ENCODE measurements around the gene NKD2.
"Not testable (repeated sequence)": the region's sequence is repeated elsewhere in the genome, so short reads cannot be mapped to it uniquely, and the experiment has no call there.

Gene NKD2

GRCh38 chr5:1059884-1060263 is 51.3 kb downstream of the NKD2 start:
- no peak for DNase-seq

DNA sequence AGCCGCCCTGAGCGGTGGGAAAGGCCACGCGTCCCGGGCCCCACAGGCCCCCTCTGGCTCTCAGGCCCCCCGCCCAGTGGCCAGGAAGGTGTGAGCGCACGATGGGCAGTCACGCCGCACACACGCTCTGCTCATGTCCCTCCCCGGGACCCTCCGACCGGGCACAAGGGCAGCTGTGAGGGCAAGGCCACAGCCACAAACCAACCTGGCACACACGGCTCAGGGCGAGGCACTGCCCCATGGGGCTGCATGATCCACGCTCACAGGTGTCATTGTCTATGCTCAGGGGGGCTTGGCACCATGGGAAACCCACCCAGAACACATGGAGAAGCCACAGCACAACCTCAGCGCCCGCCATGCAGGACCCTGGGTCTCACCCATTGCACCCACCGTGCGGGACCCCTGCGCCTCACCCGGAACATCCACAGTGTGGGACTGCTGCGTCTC is 52.0 kb downstream of the NKD2 start:
- no peak for DNase-seq

DNA sequence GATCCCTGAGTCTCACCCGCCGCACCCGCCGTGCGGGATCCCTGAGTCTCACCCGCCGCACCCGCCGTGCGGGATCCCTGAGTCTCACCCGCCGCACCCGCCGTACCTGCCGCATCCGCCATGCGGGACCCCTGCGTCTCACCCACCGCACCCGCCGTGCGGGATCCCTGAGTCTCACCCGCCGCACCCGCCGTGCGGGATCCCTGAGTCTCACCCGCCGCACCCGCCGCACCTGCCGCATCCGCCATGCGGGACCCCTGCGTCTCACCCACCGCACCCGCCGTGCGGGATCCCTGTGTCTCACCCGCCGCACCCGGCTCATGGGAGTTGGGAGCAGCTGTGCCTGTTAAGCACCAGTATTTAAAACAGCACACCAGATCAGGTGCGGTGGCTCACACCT is 52.7 kb downstream of the NKD2 start:
- not testable (repeated sequence) for DNase-seq

- no peak for DNase-seq
Measured at GRCh38 chr5:1061916-1062315, 53.3 kb downstream of the NKD2 start.

DNA sequence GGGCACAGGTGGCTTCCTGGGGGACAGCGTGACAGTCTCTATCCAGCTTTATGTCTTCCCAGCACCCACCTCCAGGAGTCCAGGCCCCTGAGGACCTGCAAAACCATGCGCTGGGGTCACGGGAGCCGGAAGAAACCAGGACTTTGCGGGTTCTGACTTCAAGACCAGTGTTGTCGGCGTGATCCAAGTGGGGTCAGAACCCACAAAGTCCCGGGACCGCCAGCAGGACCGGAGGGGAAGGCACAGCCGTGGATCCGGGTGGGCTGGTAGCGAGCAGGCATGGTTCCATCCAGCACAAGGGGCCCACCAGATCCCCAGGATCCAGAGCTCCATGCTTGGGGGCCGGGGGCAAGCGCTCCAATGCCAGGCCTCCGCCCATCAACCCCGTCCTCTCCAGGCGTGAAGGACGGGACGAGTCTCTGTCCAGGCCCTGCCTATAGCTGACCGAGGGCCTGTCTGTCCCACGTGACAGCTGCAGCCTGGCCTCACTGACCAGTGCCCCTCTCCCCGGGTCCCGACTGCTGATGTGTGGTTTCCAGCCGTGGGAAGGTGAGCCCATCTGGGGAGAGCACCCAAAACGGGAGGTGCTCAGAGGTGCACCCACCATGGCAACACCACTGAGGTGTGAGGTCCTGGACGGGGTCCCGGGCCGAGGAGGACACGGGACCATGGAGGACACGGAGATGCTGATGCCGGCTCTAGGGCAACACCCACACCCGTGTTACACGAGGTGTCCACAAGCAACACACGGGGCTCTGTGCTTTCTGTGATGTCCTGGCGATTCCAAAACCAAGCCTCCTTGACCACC is 54.4 kb downstream of the NKD2 start:
- no peak for DNase-seq

DNA sequence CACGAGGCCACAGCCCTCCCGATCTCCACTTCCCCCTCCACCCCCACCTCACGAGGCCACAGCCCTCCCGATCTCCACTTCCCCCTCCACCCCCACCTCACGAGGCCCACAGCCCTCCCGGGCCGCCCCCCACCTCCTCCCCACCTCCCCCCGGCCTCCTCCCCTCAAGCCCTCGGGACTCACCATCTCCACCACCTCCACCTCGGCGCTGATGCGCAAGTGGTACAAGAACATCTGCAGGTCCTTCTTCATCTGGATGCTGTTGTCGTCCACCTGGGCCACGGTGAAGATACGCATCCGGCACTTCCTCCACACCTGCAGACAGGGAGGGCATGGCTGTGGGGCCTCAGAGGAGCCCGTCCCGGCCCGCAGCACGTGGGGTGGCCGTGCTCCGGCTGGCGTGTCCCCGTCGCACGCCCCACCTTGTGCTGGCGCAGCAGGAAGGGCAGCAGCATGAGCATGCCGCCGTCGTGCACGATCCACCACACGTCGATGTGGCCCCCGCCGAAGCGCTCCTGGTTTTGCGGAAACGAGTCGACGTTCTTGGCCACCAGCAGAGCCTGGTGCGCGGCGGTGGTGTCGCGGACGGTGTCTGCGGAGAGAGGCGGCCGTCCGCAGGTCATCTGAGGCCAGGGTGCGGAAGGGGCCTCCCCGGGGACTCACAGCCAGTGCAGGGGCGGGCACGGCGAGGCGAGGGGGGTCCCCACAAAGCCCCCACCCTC is 55.2 kb downstream of the NKD2 start:
- no peak for DNase-seq

DNA sequence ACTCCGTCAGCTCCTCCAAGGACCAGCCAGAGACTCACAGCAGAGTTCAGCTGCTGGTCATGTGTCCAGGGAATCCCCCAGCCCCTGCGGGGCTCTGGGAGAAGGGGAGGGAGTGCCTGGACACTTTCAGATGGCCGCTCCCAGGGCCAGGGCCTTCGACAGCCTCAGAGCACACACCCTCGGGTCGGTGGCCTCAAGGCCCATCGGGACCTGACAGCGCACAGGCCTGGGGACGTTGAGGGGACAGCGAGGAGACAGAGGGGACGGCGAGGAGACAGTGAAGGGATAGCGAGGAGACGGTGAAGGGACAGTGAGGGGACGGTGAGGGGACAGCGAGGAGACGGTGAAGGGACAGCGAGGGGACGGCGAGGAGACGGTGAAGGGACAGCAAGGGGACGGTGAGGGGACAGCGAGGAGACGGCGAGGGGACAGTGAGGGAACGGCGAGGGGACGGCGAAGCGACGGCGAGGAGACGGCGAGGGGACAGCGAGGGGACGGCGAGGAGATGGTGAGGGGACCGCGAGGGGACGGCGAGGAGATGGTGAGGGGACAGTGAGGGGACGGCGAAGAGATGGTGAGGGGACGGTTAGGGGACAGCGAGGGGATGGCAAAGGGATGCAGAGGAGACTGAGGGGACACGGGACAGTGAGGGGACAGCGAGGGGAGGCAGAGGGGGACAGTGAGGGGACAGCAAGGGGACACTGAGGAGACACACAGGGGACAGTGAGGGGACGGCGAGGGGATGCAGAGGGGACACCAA is 56.0 kb downstream of the NKD2 start:
- DNase-seq: no peak

- DNase-seq: no peak
Measured at GRCh38 chr5:1065143-1065750, 56.6 kb downstream of the NKD2 start.

DNA sequence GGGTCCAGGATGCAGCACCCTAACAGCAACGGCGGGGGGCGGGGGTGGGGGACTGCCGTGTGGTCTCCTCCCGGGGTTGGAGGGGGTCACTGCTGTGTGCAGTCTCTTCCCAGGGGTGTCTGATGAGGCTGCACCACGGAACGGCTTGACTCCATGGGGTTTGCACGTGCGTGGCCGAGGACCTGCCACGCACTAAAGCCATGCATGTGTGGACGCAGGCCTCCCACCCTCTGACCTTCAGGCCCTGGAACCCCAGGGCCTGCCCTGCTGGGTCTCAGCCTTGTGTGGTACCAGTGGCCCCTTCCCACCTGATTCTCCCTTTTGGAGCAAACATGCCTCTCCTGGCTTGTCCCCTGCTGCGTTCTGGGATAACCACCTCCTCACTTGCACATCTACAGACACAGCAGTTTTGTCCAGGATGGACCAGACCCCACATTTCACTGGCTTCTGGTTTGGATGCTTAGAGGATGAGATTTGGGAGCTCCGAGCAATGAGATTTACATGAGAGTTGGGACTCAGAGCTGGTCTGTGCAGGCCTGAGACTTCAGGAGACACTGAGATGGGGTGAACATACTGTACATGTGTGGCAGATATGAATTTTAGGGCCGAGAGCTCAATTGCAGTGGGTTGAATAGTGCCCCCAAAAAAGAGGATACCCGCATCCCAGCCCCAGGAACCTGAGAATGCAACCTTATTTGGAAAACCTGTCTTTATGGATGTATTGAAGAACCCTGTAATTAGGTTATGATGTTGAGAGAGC is 57.5 kb downstream of the NKD2 start:
- no peak for DNase-seq

DNA sequence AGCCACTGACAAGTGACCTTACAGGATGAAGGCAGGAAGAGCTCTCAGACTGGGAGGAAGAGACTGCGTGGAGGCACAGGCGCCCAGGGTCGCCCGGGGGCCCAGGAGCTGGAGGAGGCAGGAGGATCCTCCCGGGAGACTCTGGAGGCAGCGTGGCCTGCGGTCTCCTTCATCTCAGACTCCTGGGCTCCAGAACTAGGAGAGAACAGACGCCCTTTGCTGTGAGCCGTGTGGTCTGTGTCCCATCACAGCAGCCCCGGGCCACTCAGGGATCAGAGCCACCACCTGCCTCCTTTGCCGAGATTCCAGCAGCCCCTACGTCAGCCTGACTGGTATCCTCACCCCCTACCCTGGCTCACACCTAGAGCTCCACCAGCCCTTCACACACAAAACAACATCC is 58.1 kb downstream of the NKD2 start:
- DNase-seq: no peak

DNA sequence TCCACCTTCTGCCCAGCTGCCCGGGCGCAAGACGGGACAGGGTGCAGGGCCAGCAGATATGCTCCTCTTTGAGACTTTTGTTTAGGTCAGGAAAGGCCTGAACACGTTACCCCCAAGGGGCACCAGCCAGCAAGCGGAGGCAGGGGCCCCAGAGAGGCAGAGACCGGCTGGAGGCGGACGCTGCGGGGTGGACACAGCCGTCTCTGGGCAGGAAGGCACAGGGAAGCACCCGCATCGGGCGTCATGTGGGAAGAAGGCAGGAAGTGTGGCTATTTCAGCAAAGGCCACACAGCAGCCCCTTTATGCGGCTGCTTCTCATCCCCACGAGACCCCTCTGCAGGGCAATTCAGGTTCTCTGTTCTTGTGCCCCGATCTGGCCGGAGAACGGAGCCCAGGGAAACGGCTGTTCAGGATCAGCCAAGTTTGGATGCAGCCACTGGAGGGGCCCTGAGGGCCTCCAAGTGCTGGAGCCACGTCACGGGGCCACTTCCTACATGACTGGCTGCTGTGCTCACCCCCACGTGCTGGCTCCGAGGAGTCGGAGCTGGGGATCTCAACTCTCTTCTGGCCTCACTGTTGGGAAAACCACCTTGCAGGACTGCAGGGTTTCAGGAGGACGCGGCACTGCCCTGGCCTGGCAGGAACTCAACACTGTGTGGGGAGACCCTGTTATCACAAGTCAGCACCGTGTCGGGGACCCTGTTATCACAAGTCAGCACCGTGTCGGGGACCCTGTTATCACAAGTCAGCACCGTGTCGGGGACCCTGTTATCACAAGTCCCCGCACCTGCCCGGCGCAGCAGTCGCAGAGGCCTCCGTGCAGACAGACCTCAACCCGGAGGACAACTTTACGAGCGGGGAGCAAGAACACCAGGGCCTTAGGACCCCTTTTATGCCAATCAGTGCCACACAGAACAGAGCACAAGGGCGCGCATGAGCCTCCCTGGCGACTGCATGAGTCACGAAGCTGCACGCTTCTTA is 58.8 kb downstream of the NKD2 start:
- DNase-seq: no peak

GRCh38 chr5:1068204-1068894 is 59.7 kb downstream of the NKD2 start:
- no peak for DNase-seq

DNA sequence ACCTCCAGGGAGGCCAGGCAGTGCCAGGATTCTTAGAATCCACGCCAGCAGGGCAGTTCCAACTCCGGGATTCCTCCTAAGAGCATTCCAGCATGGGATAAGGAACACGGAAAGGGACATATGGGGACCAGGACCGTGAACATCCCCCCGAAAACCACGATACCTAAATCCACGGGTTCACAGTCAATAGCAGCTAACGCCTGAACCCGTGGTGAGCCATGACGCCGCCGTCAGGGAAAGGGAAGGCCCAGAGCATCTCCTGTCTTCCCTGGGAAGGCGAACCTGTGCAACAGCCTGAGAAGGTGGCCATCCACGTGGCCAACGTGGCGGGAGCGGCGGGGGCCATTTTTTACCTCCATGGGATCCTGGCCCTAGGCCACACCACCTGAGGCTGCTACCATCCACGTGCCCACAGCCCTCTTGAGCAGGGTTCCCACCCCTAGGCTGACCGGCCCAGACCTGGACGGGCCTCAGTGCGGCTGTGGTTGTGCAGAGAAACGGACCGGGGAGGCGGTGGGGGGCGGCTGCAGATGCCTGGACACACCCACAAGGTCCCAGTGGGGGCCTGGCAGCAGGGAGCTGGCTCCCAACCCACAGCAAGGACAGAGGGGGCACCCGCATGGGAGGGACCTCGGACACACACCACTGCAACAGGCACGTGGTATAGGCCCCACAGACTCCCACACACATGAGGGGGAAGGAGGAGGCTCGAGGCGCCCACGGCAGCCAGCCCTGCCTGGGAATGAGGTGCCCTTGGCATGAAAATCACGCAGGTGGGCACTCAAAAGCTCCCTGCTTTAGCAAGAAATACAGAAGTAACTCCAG is 60.5 kb downstream of the NKD2 start:
- no peak for DNase-seq

GRCh38 chr5:1069720-1070088 is 61.1 kb downstream of the NKD2 start:
- no peak for DNase-seq

- no peak for DNase-seq
Measured at GRCh38 chr5:1073239-1074102, 64.9 kb downstream of the NKD2 start.

GRCh38 chr5:1074226-1074625 is 65.6 kb downstream of the NKD2 start:
- DNase-seq: no peak

DNA sequence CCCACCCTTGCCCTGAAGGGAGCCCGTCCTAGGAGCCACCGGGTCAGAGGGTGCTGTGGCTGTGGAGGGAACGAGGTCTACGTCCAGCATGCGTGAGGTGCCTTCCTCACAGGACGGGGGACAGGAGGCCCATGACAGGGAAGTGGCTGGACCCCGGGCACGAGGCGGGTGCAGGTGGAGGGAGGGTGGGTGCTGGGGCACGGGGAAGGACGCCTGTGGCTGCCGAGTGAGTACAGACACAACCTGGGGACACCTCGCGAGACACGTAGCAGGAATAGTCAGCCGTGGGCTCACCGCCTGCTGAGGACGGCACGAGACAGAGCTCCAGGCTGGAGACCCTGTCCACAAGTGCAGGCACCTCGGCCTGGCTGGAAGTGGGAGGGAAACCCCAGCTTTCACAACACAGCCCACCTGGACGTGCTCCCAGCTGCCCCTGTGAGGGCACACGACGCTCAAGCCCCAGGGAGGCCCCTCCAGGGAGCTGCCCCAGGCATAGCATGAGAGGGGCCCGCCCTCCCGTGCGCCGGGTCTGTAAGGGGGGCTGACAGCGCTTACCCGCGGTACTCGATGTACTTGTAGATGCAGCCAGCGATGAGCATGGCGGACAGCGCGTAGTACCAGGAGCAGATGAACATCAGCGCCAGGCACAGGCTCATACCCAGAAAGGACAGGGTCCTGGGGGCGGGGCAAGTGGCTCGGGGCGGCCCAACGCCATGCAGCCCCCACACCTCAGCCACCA is 66.4 kb downstream of the NKD2 start:
- DNase-seq: no peak

GRCh38 chr5:1075555-1075881 is 66.9 kb downstream of the NKD2 start:
- DNase-seq: no peak

Data from T1000 (cell line).